ENCODE measurements around the gene MYO15B.
A peak's percentile ranks its signal among the peaks of the same experiment; 100 is the strongest.

MYO15B gene

GRCh38 chr17:75666959-75667790, 79.6 kb downstream of the MYO15B start, which contains the start of the genes RECQL5 and SAP30BP:
RECQL5 (minus strand) TSS chr17:75667154; CDS start chr17:75666557, 597 bp downstream.
SAP30BP (plus strand) TSS chr17:75667338; CDS start chr17:75667373, 35 bp downstream.
- peak; percentile 94 to 98 (median 97) for DNase-seq

- DNase-seq: no peak
Observed at GRCh38 chr17:75667825-75668224, 80.2 kb downstream of the MYO15B start.

GRCh38 chr17:75668489-75668888, 80.9 kb downstream of the MYO15B start:
- no peak for DNase-seq

- no peak for DNase-seq
Observed at GRCh38 chr17:75670868-75671267, 83.3 kb downstream of the MYO15B start.

- DNase-seq: no peak
Observed at GRCh38 chr17:75672011-75672410, 84.4 kb downstream of the MYO15B start.

- DNase-seq: no peak
Observed at GRCh38 chr17:75673487-75673886, 85.9 kb downstream of the MYO15B start.

Data from T-helper 1 cell (primary cell).